NCI-H128 (cell line): Measurements from ENCODE around the gene ADAMTS17.
"Not testable (repeated sequence)": the region's sequence is repeated elsewhere in the genome, so short reads cannot be mapped to it uniquely, and the experiment has no call there.

ENCODE experiments used
- DNase-seq: peaks from one replicate; lab custom pipeline; 2025; ENCODE audit not compliant: unreplicated experiment; lab: John Stamatoyannopoulos, UW

Gene ADAMTS17

GRCh38 chr15:100340721-100341238, 995 bp downstream of the ADAMTS17 start:
- DNase-seq = no peak

- DNase-seq = no peak
Measured at GRCh38 chr15:100339999-100340398, 1.8 kb downstream of the ADAMTS17 start.

GRCh38 chr15:100339451-100339850, 2.3 kb downstream of the ADAMTS17 start:
- not testable (repeated sequence) for DNase-seq

GRCh38 chr15:100338971-100339444, 2.8 kb downstream of the ADAMTS17 start:
- no peak for DNase-seq

GRCh38 chr15:100338247-100338646, 3.5 kb downstream of the ADAMTS17 start:
- no peak for DNase-seq

- no peak for DNase-seq
Measured at GRCh38 chr15:100337096-100338044, 4.4 kb downstream of the ADAMTS17 start.

GRCh38 chr15:100336061-100336460, 5.7 kb downstream of the ADAMTS17 start:
- DNase-seq = no peak

- no peak for DNase-seq
Measured at GRCh38 chr15:100335335-100335999, 6.3 kb downstream of the ADAMTS17 start.

- DNase-seq = no peak
Measured at GRCh38 chr15:100334905-100335304, 6.9 kb downstream of the ADAMTS17 start.

GRCh38 chr15:100334456-100334855, 7.3 kb downstream of the ADAMTS17 start:
- DNase-seq = no peak

GRCh38 chr15:100334015-100334414, 7.8 kb downstream of the ADAMTS17 start:
- DNase-seq = no peak

- DNase-seq = no peak
Measured at GRCh38 chr15:100333236-100333635, 8.5 kb downstream of the ADAMTS17 start.

- no peak for DNase-seq
Measured at GRCh38 chr15:100332721-100333120, 9.1 kb downstream of the ADAMTS17 start.

- DNase-seq = no peak
Measured at GRCh38 chr15:100332231-100332630, 9.5 kb downstream of the ADAMTS17 start.

- no peak for DNase-seq
Measured at GRCh38 chr15:100330629-100331215, 11.1 kb downstream of the ADAMTS17 start.

GRCh38 chr15:100330221-100330620, 11.6 kb downstream of the ADAMTS17 start:
- no peak for DNase-seq

GRCh38 chr15:100328796-100329195, 13.0 kb downstream of the ADAMTS17 start:
- no peak for DNase-seq

GRCh38 chr15:100318880-100319279, 22.9 kb downstream of the ADAMTS17 start:
- no peak for DNase-seq

GRCh38 chr15:100314809-100315400, 26.9 kb downstream of the ADAMTS17 start:
- no peak for DNase-seq

- no peak for DNase-seq
Measured at GRCh38 chr15:100311833-100312476, 29.8 kb downstream of the ADAMTS17 start.
